Measurements from ENCODE around the gene CCL28.

- TF ChIP-seq CTCF (IDR thresholded peaks at IDR 0.05) (no peak), POLR2A (IDR thresholded peaks at IDR 0.05) (no peak), EP300 (IDR thresholded peaks at IDR 0.05) (no peak)
Measured at GRCh38 chr5:43376496-43377140, 35.6 kb downstream of the CCL28 start.
